A549 treated with ZK216348 at 1 μM for 4 hours (cell line): ENCODE measurements around the gene FSHB. TPM values are rescaled to one million over a fixed set of nuclear protein-coding genes. Genes with fewer than 3 reads are reported as not detected.

Source experiments
- total RNA-seq: library from RNA; stranded (reverse); fragments of 200-300 nt; extraction: Qiagen RNA extraction; gene quantifications from 5 replicates; pipeline ENCODE4 v1.2.3, GENCODE V29; 2022; ENCODE audit warnings: low read depth

Gene FSHB
- not detected in 5 replicates for total RNA-seq

GRCh38 chr11:30230714-30231113 lies at the start of gene FSHB:
Gene FSHB (plus strand): TSS chr11:30231014. CDS start chr11:30231903, 889 bp downstream.

Other genes with a start within 250 kb of the FSHB start
- not detected in 5 replicates for gene KCNA4, start 214.0 kb upstream of the FSHB start, total RNA-seq
- 10.7 to 17.0 TPM (median 15.6 TPM) in 5 replicates for gene ARL14EP, start 92.1 kb downstream of the FSHB start, total RNA-seq